WTC11 (cell line): ENCODE measurements around the gene KNSTRN.

Source experiments
- ELF4 ChIP-seq: sonication (generic); formaldehyde crosslinking; IDR thresholded peaks from 2 replicates; pipeline ENCODE4 v1.8.1; 2022; ENCODE audit warnings: low read depth, mild to moderate bottlenecking, moderate library complexity, missing genetic modification reagents
- PRDM15 ChIP-seq: sonication (generic); formaldehyde crosslinking; IDR thresholded peaks from 2 replicates; pipeline ENCODE4 v1.8.0; 2022; ENCODE audit warnings: missing genetic modification reagents

- TF ChIP-seq ELF4 (CRISPR knock-in tag) = no peak
- no peak for TF ChIP-seq PRDM15 (CRISPR knock-in tag)
These were observed 24.9 kb downstream of the KNSTRN start for GRCh38 chr15:40407330-40407990.
